Esophagus muscularis mucosa (tissue), 4 donors: Measurements from ENCODE around the gene CHPT1. TPM values are rescaled to one million over a fixed set of nuclear protein-coding genes. Genes with fewer than 3 reads are reported as not detected.

Source experiments
- DNase-seq: peaks from one replicate; pipeline ENCODE4 v3.0.0-alpha.2; 2017; ENCODE audit errors: extremely low spot score
- H3K27ac ChIP-seq, 4 donors: fragments of 200-600 bp; sonication (generic); replicated peaks in 1 of 4; 1 replicate in 3 of 4; 2 replicates in 1 of 4; pipeline ENCODE4 v1.5.1; 2016 to 2019; ENCODE audit warnings: mild to moderate bottlenecking in 1 of 4
- H3K27me3 ChIP-seq, 4 donors: fragments of 200-600 bp; sonication (generic); one replicate each; pipeline versions ENCODE4 v1.5.1 to v1.6.0; 2016 to 2019
- H3K36me3 ChIP-seq, 4 donors: fragments of 200-600 bp; sonication (generic); one replicate each; pipeline ENCODE4 v1.5.1; 2016 to 2019
- H3K4me1 ChIP-seq, 4 donors: fragments of 200-600 bp; sonication (generic); one replicate each; pipeline ENCODE4 v1.5.1; 2016 to 2019
- H3K4me3 ChIP-seq, 4 donors: fragments of 200-600 bp; sonication (generic); 1 replicate in 2 of 4; 2 replicates in 2 of 4; pipeline ENCODE4 v1.5.1; 2016 to 2019; ENCODE audit warnings: mild to moderate bottlenecking in 4 of 4, moderate library complexity in 1 of 4
- H3K9me3 ChIP-seq, 4 donors: fragments of 200-600 bp; sonication (generic); 1 replicate in 3 of 4; 2 replicates in 1 of 4; pipeline ENCODE4 v1.5.1; 2016 to 2019
- EP300 ChIP-seq: sonication (generic); formaldehyde crosslinking; IDR thresholded peaks from one replicate; pipeline ENCODE4 v1.6.1; 2017; ENCODE audit warnings: antibody characterized with exemption
- POLR2A ChIP-seq: fragments of 450-650 bp; IDR thresholded peaks from one replicate; pipeline ENCODE4 v1.6.1; 2017; ENCODE audit warnings: antibody characterized with exemption, moderate library complexity, mild to moderate bottlenecking, low read depth
- POLR2AphosphoS5 ChIP-seq, 2 donors: sonication (generic); formaldehyde crosslinking; IDR thresholded peaks; one replicate each; pipeline ENCODE4 v1.6.1; 2017; ENCODE audit warnings: antibody characterized with exemption in 2 of 2
- WGBS: methylation state at CpG from one replicate; pipeline ENCODE4 v1.1.5; 2018; 5-methylcytosine and 5-hydroxymethylcytosine counted together
- intact Hi-C: fragments of 100-400 bp; cut with DNase I; formaldehyde crosslinking; loops from one replicate; pipeline ENCODE4 v1.15.1; 2023
- total RNA-seq, 4 donors: library from RNA; depleted of rRNA; stranded (reverse); fragments of >200 nt; gene quantifications; one replicate each; pipeline versions ENCODE4 v1.1.0 to v1.2.1, GENCODE V29; 2016
- TF ChIP-seq, protein P1 (sequence below), 3 experiments: fragments of 200-600 bp in 2 of 3; fragments of 450-650 bp in 1 of 3; sonication (generic) in 2 of 3; IDR thresholded peaks; one replicate each; pipeline ENCODE4 v1.5.1; 2017 to 2019; ENCODE audit warnings: antibody characterized with exemption in 3 of 3, mild to moderate bottlenecking in 2 of 3, moderate library complexity in 1 of 3

Gene CHPT1
- total RNA-seq, 4 donors from 2014 or later, result 57.5 to 180 (median 83.8) TPM

- no peaks in the 10 kb centered on the region for H3K27me3 ChIP-seq
- no peak for DNase-seq
- no peak overlapping the region for H3K27ac ChIP-seq
- H3K36me3 ChIP-seq, result no peaks in the 10 kb centered on the region
- H3K9me3 ChIP-seq, result no peaks in the 10 kb centered on the region
- intact Hi-C loops, result no loop called here
- 100% methylated on average over 1 of the region's 1 CpG for WGBS
- H3K4me1 ChIP-seq, result peaks cover 20 to 59% (median 37%) of the 10 kb centered on the region in 4 donors
- TF ChIP-seq POLR2AphosphoS5 (IDR thresholded peaks at IDR 0.05) (no peak), POLR2A (no peak), EP300 (no peak)
- TF ChIP-seq, protein P1, sequence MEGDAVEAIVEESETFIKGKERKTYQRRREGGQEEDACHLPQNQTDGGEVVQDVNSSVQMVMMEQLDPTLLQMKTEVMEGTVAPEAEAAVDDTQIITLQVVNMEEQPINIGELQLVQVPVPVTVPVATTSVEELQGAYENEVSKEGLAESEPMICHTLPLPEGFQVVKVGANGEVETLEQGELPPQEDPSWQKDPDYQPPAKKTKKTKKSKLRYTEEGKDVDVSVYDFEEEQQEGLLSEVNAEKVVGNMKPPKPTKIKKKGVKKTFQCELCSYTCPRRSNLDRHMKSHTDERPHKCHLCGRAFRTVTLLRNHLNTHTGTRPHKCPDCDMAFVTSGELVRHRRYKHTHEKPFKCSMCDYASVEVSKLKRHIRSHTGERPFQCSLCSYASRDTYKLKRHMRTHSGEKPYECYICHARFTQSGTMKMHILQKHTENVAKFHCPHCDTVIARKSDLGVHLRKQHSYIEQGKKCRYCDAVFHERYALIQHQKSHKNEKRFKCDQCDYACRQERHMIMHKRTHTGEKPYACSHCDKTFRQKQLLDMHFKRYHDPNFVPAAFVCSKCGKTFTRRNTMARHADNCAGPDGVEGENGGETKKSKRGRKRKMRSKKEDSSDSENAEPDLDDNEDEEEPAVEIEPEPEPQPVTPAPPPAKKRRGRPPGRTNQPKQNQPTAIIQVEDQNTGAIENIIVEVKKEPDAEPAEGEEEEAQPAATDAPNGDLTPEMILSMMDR (IDR thresholded peaks at IDR 0.05), result no peak
- H3K4me3 ChIP-seq, result no peak overlapping the region
Observed at GRCh38 chr12:101706403-101706802, 9.0 kb downstream of the CHPT1 start.

DNA sequence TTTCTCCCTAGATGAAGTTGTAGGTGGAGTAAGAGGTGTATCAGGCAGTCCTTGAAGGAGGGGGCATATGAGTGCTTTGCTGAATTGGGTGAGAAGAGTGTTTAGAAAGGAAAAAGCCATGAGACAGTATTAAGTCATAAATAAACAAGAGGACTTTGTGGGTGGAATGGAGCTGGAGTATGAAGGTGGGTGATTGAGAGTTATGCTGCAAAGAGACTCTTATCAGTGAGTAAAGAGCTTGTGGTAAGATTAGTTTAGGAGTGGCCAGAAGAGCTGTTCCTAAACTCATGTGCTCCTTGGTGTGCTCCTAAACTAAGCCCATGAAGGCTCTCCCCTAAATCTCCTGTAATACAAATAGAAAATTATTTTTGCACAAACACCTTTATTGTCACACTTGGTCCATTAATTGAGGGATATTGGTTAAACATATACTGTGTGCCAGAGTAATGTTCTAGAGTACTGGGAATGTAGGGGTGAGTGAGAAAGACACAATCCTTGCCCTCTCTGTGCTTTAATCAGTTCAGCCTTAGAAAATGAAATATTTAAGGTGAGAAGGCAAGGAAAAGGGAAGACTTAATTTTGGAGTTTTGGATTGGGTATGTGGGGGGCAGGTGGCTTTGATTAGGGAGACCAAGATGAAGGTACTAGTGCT, 9.8 kb downstream of the CHPT1 start:
- TF ChIP-seq, protein P1 (IDR thresholded peaks at IDR 0.05), result no peak
- TF ChIP-seq POLR2AphosphoS5 (IDR thresholded peaks at IDR 0.05) (no peak), EP300 (no peak), POLR2A (no peak)
- Histone ChIP-seq H3K36me3 (no peaks in the 10 kb centered on the region), H3K27ac (no peak overlapping the region), H3K4me1 (peaks cover 11 to 53% (median 31%) of the 10 kb centered on the region in 4 donors), H3K9me3 (no peaks in the 10 kb centered on the region), H3K27me3 (no peaks in the 10 kb centered on the region), H3K4me3 (no peak overlapping the region)
- no peak for DNase-seq
- intact Hi-C loops, result no loop called here

DNA sequence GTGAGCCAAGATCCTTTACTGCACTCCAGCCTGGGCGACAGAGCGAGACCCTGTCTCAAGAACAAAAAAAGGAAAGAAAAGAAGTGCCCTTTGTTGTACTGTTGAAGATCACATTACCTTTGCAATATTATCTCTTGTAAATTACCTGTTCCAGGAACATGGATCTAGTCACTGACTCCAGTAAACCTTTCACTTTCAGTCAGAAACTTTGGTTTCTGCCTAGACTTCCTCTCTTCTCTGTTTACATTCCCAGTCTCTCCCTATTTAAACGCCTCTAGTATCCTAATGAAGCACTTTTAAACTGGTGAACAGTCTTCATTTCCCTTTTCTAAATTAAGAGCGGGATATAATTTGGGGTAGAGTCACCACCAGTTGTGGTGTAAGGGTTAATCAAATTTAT, 12.8 kb downstream of the CHPT1 start:
- Histone ChIP-seq H3K4me3 (no peak overlapping the region), H3K9me3 (no peaks in the 10 kb centered on the region), H3K27me3 (no peaks in the 10 kb centered on the region), H3K27ac (no peak overlapping the region), H3K36me3 (peaks cover 0 to 5% (median 0%) of the 10 kb centered on the region in 4 donors), H3K4me1 (peaks cover 21 to 66% (median 32%) of the 10 kb centered on the region in 4 donors)
- TF ChIP-seq POLR2AphosphoS5 (IDR thresholded peaks at IDR 0.05) (no peak), POLR2A (no peak), EP300 (no peak)
- TF ChIP-seq, protein P1 (IDR thresholded peaks at IDR 0.05), result no peak
- WGBS, result 82% methylated on average over 4 of the region's 4 CpGs
- no peak for DNase-seq
- intact Hi-C loops, result no loop called here

DNA sequence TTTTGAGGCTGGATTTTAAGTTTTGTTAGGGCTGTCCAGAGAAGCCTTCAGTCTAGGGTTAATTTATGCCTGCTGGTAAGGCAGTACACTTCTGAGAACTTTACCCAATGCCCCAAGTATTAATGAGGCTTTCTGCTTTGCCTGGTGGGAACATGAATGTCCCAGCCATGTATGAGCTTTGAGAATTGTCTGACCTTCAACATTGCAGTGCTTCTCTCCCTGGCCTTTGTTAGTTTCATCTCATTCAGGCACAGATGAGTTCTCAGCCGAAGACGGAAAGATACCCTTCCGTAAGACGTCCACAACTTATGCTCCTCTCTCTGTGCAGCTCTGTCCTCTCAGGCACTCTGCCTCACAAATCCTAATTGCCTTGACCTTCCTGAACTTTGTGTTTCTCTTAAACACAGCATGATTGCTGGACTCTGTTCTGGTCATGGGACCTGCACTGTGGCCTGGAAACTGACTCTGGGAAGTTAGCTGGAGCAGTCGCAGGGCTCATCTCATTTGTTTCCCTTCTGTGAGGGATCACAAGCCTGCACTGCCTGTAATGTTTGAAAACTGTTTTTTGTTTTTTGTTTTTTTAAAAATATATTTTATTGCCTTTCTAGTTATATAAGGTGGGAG, 15.7 kb downstream of the CHPT1 start:
- DNase-seq, result no peak
- Histone ChIP-seq H3K4me3 (peak overlapping the region in 1 of 4 donors; percentile 25), H3K27me3 (no peaks in the 10 kb centered on the region), H3K4me1 (peaks cover 14 to 55% (median 27%) of the 10 kb centered on the region in 4 donors), H3K36me3 (peaks cover 0 to 19% (median 0%) of the 10 kb centered on the region in 4 donors), H3K9me3 (no peaks in the 10 kb centered on the region), H3K27ac (peak overlapping the region; percentile 5 to 61 (median 40))
- WGBS, result 53% methylated on average over 5 of the region's 5 CpGs
- intact Hi-C loops, result no loop called here
- TF ChIP-seq EP300 (no peak), POLR2AphosphoS5 (IDR thresholded peaks at IDR 0.05) (peak in 1 of 2 donors; percentile 54)

- Histone ChIP-seq H3K4me3 (no peak overlapping the region), H3K36me3 (peaks cover 0 to 24% (median 0%) of the 10 kb centered on the region in 4 donors), H3K27ac (peak overlapping the region in 2 of 4 donors; percentile 5 to 50), H3K27me3 (no peaks in the 10 kb centered on the region), H3K9me3 (no peaks in the 10 kb centered on the region), H3K4me1 (peaks cover 14 to 49% (median 27%) of the 10 kb centered on the region in 4 donors)
- intact Hi-C loops, result no loop called here
- WGBS, result 87% methylated on average over 2 of the region's 2 CpGs
- DNase-seq, result no peak
- TF ChIP-seq POLR2A, result no peak
- TF ChIP-seq, protein P1 (IDR thresholded peaks at IDR 0.05), result no peak
- TF ChIP-seq POLR2AphosphoS5 (IDR thresholded peaks at IDR 0.05), result no peak
- TF ChIP-seq EP300, result no peak
Observed at GRCh38 chr12:101713930-101714329, 16.5 kb downstream of the CHPT1 start.
